BJ (cell line): ENCODE measurements around the gene MOCS1. TPM values are rescaled to one million over a fixed set of nuclear protein-coding genes. Genes with fewer than 3 reads are reported as not detected.

ENCODE experiments used
- CTCF ChIA-PET: fragments of 350-600 bp; formaldehyde crosslinking; extraction: SDS; loops from one replicate; lab custom pipeline; 2021; ENCODE audit warnings: antibody characterized with exemption, inconsistent platforms; lab: Yijun Ruan, JAX
- POLR2A ChIA-PET: fragments of 300-600 bp; sonication (Branson Sonifier 250); formaldehyde crosslinking; extraction: SDS; loops from one replicate; lab custom pipeline; 2021; ENCODE audit warnings: antibody characterized with exemption; lab: Charles Lee
- DNase-seq: peaks from one replicate; pipeline ENCODE4 v3.0.0-alpha.2; 2011; ENCODE audit warnings: low read depth
- H3K27me3 ChIP-seq: 2 replicates; pipeline ENCODE4 v1.6.0; 2011; ENCODE audit warnings: low read length; ENCODE audit not compliant: control insufficient read depth, insufficient read depth
- H3K36me3 ChIP-seq: 2 replicates; pipeline ENCODE4 v1.5.1; 2011; ENCODE audit warnings: low read length; ENCODE audit not compliant: control insufficient read depth, insufficient read depth
- H3K4me3 ChIP-seq: 2 replicates; pipeline ENCODE4 v1.5.1; 2011; ENCODE audit warnings: low read depth, mild to moderate bottlenecking, control low read depth, low read length
- polyA plus RNA-seq: library from polyadenylated mRNA; depleted of rRNA; stranded (reverse); fragments of >200 nt; gene quantifications from 2 replicates; pipeline ENCODE4 v1.2.3, GENCODE V29; 2011
- TF ChIP-seq, protein P1 (sequence below): IDR thresholded peaks from 2 replicates; pipeline ENCODE4 v1.5.1; 2011; ENCODE audit warnings: low read depth, mild to moderate bottlenecking, control low read depth, inconsistent platforms, low read length, moderate library complexity; ENCODE audit not compliant: insufficient read depth

The MOCS1 gene
- polyA plus RNA-seq, 1 experiment, result 13.4 TPM

- CTCF ChIA-PET, result interaction anchor here (0.6 to 4.1 kb wide), 2 partner anchors 11 to 21 kb away, joined by 3 to 40 read pairs; no protein-coding TSS in a partner anchor
- no peak for DNase-seq
- POLR2A ChIA-PET, result no interaction called here
- H3K36me3 ChIP-seq, result peaks cover 32% of the 10 kb centered on the region
- no peak overlapping the region for H3K4me3 ChIP-seq
- TF ChIP-seq, protein P1, sequence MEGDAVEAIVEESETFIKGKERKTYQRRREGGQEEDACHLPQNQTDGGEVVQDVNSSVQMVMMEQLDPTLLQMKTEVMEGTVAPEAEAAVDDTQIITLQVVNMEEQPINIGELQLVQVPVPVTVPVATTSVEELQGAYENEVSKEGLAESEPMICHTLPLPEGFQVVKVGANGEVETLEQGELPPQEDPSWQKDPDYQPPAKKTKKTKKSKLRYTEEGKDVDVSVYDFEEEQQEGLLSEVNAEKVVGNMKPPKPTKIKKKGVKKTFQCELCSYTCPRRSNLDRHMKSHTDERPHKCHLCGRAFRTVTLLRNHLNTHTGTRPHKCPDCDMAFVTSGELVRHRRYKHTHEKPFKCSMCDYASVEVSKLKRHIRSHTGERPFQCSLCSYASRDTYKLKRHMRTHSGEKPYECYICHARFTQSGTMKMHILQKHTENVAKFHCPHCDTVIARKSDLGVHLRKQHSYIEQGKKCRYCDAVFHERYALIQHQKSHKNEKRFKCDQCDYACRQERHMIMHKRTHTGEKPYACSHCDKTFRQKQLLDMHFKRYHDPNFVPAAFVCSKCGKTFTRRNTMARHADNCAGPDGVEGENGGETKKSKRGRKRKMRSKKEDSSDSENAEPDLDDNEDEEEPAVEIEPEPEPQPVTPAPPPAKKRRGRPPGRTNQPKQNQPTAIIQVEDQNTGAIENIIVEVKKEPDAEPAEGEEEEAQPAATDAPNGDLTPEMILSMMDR, result no peak
- no peaks in the 10 kb centered on the region for H3K27me3 ChIP-seq
These were observed 57.4 kb downstream of the MOCS1 start for GRCh38 chr6:39876826-39877225.

GRCh38 chr6:39876111-39876510 lies 58.2 kb downstream of the MOCS1 start:
- Histone ChIP-seq H3K36me3 (peaks cover 35% of the 10 kb centered on the region), H3K4me3 (no peak overlapping the region), H3K27me3 (no peaks in the 10 kb centered on the region)
- ChIA-PET POLR2A (no interaction called here), CTCF (interaction anchor here (4.1 kb wide), 1 partner anchor 11 kb away, joined by 40 read pairs; no protein-coding TSS in a partner anchor)
- TF ChIP-seq, protein P1, result no peak
- DNase-seq, result no peak

DNA sequence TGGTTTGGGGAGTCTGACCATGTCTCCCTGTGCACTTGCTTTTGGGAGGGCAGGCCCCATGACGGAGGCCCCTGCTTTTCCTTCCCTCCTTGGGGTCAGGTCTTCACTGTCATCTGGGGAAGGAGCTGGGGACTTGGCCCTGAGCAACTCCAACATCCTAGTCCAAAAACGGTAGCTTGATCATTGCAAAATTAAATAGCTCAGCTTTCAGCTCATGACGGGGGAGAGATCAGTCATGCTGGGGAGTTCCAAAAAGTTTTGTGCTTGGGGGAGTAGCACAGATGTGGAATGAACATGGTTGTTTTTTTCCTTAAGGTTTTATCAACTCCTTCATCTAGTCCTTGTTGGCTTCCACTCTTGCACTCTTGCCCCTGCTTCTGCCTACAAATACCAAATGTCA lies 60.8 kb downstream of the MOCS1 start:
- Histone ChIP-seq H3K36me3 (peaks cover 35% of the 10 kb centered on the region), H3K4me3 (no peak overlapping the region), H3K27me3 (no peaks in the 10 kb centered on the region)
- POLR2A ChIA-PET, result no interaction called here
- DNase-seq, result no peak
- TF ChIP-seq, protein P1, result no peak
- CTCF ChIA-PET, result interaction anchor here (0.8 kb wide), 1 partner anchor 12 kb away, joined by 3 read pairs; no protein-coding TSS in a partner anchor

DNA sequence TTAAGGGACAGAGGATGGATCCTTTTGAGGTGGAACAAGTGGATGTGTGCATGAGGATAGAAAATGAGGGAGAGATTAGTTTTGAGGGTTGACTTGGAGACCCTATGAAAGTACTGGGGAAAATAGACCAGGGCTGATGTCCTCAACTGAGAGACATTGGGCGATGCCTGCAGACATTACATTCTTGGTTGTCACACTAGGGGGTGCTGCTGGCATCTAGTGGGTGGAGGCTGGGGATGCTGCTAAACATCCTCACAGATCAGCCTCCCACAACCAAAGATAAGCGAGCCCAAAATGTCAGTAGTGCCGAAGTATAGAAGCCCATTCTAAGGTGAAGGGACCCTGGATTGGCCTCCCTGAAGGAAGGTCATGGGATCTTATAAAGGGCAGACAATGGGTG lies 63.3 kb downstream of the MOCS1 start:
- CTCF ChIA-PET, result interaction anchor here (1.2 kb wide), 1 partner anchor 17 kb away, joined by 5 read pairs; no protein-coding TSS in a partner anchor
- POLR2A ChIA-PET, result no interaction called here
- Histone ChIP-seq H3K36me3 (peaks cover 30% of the 10 kb centered on the region), H3K4me3 (no peak overlapping the region), H3K27me3 (no peaks in the 10 kb centered on the region)
- TF ChIP-seq, protein P1, result no peak
- DNase-seq, result no peak

- CTCF ChIA-PET, result interaction anchor here (3.0 kb wide), 1 partner anchor 12 kb away, joined by 29 read pairs; no protein-coding TSS in a partner anchor
- DNase-seq, result no peak
- Histone ChIP-seq H3K4me3 (no peak overlapping the region), H3K36me3 (peaks cover 26% of the 10 kb centered on the region), H3K27me3 (no peaks in the 10 kb centered on the region)
- TF ChIP-seq, protein P1, result no peak
- POLR2A ChIA-PET, result no interaction called here
These were observed 66.7 kb downstream of the MOCS1 start for GRCh38 chr6:39867592-39867991.
